NCI-H510A treated with DMSO at 0.1 percent for 48 hours (cell line): ENCODE measurements around the gene NME5.
"Not testable (repeated sequence)": the region's sequence is repeated elsewhere in the genome, so short reads cannot be mapped to it uniquely, and the experiment has no call there.

Experiments used
- DNase-seq: peaks from one replicate; lab custom pipeline; 2025; lab: John Stamatoyannopoulos, UW

NME5 gene

GRCh38 chr5:138138949-138139780 lies at the start of gene NME5:
NME5 (minus strand) TSS chr5:138139428; CDS start chr5:138138780, 648 bp downstream.
- DNase-seq = peak; percentile 48

- no peak for DNase-seq
These were observed 49.4 kb upstream of the NME5 start for GRCh38 chr5:138188626-138189025.

- DNase-seq = no peak
These were observed 46.8 kb upstream of the NME5 start for GRCh38 chr5:138186002-138186447.

- DNase-seq = no peak
These were observed 43.6 kb upstream of the NME5 start for GRCh38 chr5:138182808-138183207.

- no peak for DNase-seq
These were observed 41.6 kb upstream of the NME5 start for GRCh38 chr5:138180841-138181240.

GRCh38 chr5:138180183-138180782 lies 41.1 kb upstream of the NME5 start:
- peak; percentile 45 for DNase-seq

GRCh38 chr5:138179277-138179857 lies 40.1 kb upstream of the NME5 start:
- DNase-seq = no peak

GRCh38 chr5:138178516-138179276 lies 39.5 kb upstream of the NME5 start, which contains the start of the genes BRD8 and KIF20A:
BRD8 (minus strand) TSS chr5:138178630; CDS start chr5:138178614, 16 bp downstream.
KIF20A (plus strand) TSS chr5:138179112; CDS start chr5:138179681, 569 bp downstream.
- DNase-seq = peak; percentile 88

- DNase-seq = peak; percentile 13
These were observed 38.8 kb upstream of the NME5 start for GRCh38 chr5:138177941-138178515.

GRCh38 chr5:138170299-138170698 lies 31.1 kb upstream of the NME5 start:
- DNase-seq = no peak

GRCh38 chr5:138169124-138169523 lies 29.9 kb upstream of the NME5 start:
- no peak for DNase-seq

- no peak for DNase-seq
These were observed 24.5 kb upstream of the NME5 start for GRCh38 chr5:138163721-138164120.

- DNase-seq = no peak
These were observed 21.5 kb upstream of the NME5 start for GRCh38 chr5:138160706-138161105.

- no peak for DNase-seq
These were observed 20.4 kb upstream of the NME5 start for GRCh38 chr5:138159666-138160065.

- DNase-seq = no peak
These were observed 18.4 kb upstream of the NME5 start for GRCh38 chr5:138157626-138158025.

- not testable (repeated sequence) for DNase-seq
These were observed 16.7 kb upstream of the NME5 start for GRCh38 chr5:138155977-138156376.

GRCh38 chr5:138149530-138149929 lies 10.3 kb upstream of the NME5 start:
- no peak for DNase-seq

GRCh38 chr5:138148811-138149210 lies 9.6 kb upstream of the NME5 start:
- no peak for DNase-seq

- DNase-seq = not testable (repeated sequence)
These were observed 4.3 kb upstream of the NME5 start for GRCh38 chr5:138143578-138143977.

- no peak for DNase-seq
These were observed 2.5 kb upstream of the NME5 start for GRCh38 chr5:138141734-138142133.

- DNase-seq = no peak
These were observed 1.0 kb upstream of the NME5 start for GRCh38 chr5:138140268-138140667.

GRCh38 chr5:138139781-138140090 lies 508 bp upstream of the NME5 start:
- no peak for DNase-seq
